GM19328 (cell line): ENCODE measurements around the gene CTDSPL2.
"Not testable (repeated sequence)": the region's sequence is repeated elsewhere in the genome, so short reads cannot be mapped to it uniquely, and the experiment has no call there.

ENCODE experiments used
- ATAC-seq: cut with Tn5 transposase; IDR thresholded peaks from one replicate; pipeline ENCODE4 v1.9.1; 2021; ENCODE audit warnings: mild to moderate bottlenecking, moderate library complexity; ENCODE audit not compliant: unreplicated experiment

The CTDSPL2 gene

DNA sequence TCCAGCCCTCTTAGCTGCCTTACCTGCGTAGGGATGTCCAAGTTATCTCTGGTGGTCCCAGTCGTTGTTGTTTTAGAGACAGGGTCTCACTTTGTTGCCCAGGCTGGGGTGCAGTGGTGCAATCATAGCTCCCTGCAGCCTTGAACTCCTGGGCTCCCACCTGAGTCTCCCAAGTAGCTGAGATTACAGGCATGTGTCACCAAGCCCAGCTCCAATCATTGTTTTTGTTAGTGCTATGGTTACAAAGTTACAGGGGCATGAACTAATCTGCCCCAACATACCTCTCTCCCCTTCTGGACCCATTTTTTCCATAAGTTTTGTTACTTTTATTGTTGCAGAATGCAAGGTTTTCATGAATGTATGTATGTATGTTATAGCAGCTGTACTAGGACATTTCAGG lies 54.7 kb downstream of the CTDSPL2 start:
- no peak for ATAC-seq

- ATAC-seq, result no peak
Observed at GRCh38 chr15:44485880-44486279, 58.5 kb downstream of the CTDSPL2 start.

DNA sequence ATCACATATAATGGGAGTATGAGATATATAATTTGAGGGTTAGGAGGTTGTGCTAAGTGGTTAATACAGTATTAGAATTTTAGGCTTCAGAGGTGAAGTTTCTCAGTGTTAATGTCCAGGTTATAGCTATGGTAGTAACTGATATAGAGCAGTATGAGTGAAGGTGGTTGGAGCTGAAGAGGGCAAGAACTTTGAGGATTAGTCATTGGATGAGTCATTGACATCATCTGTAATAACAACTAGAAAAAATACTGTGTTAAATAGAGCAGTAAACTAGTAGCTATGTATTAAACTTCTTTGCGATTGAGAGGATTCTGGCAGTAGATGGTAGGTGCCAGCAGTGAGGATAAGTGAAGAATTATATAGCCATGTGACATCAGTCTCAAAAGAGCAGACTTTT lies 62.0 kb downstream of the CTDSPL2 start:
- no peak for ATAC-seq

DNA sequence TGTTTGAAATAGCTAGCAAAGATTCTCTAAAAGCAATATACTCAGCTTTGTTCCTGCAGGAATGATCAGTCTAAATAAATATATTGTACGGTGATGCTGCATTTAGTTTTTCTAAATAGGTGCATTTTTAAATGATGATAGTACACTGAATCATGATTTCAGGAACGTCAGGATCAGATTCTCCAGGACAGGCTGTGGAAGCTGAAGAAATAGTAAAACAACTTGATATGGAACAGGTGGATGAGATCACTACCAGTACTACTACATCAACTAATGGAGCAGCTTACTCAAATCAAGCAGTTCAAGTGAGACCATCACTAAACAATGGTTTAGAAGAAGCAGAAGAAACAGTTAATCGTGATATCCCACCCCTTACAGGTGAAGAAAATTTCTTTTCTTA lies 63.2 kb downstream of the CTDSPL2 start:
- ATAC-seq, result no peak

GRCh38 chr15:44492040-44492439 lies 64.6 kb downstream of the CTDSPL2 start:
- no peak for ATAC-seq

- ATAC-seq, result no peak
Observed at GRCh38 chr15:44492672-44493071, 65.2 kb downstream of the CTDSPL2 start.

- ATAC-seq, result no peak
Observed at GRCh38 chr15:44495562-44495961, 68.1 kb downstream of the CTDSPL2 start.

GRCh38 chr15:44500555-44500954 lies 73.1 kb downstream of the CTDSPL2 start:
- no peak for ATAC-seq

DNA sequence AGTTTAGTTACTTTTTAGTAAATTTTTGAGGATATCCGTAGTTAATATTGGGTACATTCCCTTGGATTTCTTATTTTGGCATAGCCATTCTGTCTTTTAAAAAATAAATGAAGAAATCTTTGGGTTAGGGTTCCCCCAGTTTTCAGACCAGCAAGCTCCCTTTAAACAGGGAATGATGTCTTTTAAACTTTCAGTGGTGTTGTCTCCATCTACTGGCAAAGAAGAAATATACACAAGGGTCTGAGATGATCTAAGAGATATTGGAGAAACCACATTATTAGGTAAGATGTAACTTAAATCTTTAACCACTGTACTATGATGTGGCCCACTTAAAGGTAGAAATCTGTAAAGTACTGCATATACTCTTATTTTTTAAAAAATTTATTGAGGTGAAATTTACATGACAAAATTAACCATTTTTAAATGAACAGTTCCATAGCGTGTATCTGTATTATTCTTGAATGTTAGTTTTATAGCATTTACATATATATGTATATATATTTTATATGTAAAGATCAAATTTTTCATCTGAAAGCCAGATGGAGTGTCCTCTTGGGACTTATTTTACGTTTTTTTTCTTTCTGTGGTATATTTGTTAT lies 74.4 kb downstream of the CTDSPL2 start:
- ATAC-seq, result no peak

GRCh38 chr15:44516436-44516835 lies 89.0 kb downstream of the CTDSPL2 start:
- ATAC-seq, result no peak

GRCh38 chr15:44519537-44519936 lies 92.1 kb downstream of the CTDSPL2 start:
- ATAC-seq, result no peak

DNA sequence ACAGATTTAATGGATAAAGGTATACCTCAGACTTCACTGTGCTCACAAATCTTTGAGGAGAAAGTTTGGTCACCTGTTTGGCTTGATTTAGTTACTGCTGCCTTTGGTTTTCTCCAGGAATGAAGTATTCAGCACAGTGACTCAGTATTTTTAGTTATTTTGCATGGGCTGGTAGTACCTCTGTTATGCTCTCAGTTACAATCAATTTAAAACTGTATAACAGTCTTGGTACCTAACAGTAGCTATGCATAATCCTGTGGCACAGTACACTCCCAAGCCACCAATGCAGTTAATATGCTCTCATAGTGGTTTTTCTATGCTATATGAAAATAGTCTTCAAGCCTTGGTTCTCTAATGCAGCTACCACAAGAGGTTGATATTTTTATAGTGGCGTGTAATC lies 97.6 kb downstream of the CTDSPL2 start:
- ATAC-seq, result no peak

GRCh38 chr15:44527241-44527640 lies 99.8 kb downstream of the CTDSPL2 start:
- ATAC-seq, result no peak

DNA sequence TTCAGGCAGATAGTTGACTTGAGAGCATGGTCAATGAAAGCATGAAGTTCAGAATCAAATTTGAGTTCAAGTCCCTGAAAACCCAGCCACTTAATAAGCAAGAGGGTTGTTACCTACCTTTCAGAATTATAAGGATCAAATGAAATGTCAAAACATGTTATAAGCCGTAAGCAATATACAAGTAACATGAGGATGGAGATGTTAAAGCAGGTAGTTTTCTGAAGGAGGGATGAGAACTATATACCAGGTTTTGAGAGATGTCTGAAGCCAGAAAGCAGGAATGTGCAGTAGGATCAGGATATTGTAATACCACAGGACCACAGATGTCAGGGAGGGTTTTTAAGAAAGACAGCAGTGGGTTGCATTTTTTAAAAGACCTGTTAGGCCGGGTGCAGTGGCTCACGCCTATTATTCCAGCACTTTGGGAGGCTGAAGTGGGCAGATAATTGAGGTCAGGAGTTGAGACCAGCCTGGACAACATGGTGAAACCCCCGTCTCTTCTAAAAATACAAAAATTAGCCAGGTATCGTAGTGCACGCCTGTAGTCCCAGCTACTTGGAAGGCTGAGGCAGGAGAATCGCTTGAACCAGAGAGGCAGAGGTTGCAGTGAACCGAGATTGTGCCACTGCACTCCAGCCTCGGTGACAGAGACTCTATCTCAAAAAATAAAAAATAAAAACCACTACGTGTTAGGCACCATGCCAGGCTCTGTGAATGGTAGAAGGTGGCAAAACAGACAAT lies 102.6 kb downstream of the CTDSPL2 start:
- ATAC-seq, result no peak

GRCh38 chr15:44530653-44531052 lies 103.2 kb downstream of the CTDSPL2 start:
- no peak for ATAC-seq

DNA sequence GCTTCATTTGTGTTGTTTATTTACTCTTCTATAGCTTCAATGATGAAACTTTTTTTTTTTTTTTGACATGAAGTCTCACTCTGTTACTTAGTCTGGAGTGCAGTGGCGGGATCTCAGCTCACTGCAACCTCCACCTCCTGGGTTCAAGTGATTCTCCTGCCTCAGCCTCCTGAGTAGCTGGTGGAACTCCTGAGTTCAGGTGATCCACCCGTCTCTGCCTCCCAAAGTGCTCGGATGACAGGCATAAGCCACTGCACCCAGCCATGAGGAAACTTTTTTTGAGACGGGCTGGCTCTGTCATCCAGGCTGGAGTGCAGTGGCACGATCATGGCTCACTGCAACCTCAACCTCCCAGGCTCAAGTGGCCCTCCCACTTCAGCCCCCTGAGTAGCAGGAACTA lies 104.8 kb downstream of the CTDSPL2 start:
- ATAC-seq, result not testable (repeated sequence)

DNA sequence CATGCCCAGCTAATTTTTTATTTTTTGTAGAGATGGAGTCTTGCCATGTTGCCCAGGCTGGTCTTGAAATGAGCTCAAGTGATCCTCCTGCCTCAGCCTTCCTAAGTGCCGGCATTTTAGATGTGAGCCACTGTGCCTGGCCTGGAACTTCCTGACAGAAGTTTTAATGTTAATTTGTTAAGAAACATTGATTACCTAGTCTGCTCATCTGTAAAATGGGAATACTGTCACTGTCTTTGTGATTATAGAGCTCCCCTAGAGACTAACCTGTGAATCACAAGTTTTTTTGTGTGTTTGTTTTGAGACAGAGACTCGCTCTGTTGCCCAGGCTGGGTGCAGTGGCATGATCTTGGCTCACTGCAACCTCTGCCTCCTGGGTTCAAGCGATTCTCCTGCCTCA lies 105.3 kb downstream of the CTDSPL2 start:
- no peak for ATAC-seq

GRCh38 chr15:44535092-44535491 lies 107.7 kb downstream of the CTDSPL2 start:
- ATAC-seq, result no peak

DNA sequence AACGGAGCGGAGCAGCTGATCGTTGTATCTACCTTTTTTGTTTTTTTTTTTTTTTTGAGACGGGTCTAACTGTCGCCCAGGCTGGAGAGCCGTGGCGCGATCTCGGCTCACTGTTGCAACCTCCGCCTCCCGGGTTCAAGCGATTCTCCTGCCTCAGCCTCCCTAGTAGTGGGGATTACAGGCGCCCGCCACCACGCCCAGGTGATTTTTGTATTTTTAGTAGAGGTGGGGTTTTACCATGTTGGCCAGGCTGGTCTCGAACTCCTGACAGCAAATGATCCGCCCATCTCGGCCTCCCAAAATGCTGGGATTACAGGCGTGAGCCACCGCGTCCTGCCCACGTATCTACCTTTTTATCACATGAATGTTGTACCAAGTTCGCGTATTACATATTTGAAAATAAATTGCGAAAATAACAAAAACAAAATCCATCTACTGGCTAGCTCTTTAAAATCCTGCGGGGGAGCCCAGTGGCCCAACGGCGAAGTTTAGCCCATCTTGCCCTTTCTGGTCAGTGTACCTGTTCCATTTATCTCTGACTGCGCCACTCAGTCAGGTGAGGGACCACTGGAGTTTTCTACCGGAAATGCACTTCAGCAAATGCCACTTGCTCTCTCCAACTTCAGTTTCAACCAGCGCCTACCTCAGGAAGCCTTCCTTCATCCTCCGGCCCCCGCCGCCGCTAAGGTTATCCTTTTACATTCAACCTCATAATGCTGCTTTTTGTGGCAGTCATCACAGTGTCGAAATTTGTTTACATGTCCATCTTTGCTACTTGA lies 108.3 kb downstream of the CTDSPL2 start:
- ATAC-seq, result no peak

DNA sequence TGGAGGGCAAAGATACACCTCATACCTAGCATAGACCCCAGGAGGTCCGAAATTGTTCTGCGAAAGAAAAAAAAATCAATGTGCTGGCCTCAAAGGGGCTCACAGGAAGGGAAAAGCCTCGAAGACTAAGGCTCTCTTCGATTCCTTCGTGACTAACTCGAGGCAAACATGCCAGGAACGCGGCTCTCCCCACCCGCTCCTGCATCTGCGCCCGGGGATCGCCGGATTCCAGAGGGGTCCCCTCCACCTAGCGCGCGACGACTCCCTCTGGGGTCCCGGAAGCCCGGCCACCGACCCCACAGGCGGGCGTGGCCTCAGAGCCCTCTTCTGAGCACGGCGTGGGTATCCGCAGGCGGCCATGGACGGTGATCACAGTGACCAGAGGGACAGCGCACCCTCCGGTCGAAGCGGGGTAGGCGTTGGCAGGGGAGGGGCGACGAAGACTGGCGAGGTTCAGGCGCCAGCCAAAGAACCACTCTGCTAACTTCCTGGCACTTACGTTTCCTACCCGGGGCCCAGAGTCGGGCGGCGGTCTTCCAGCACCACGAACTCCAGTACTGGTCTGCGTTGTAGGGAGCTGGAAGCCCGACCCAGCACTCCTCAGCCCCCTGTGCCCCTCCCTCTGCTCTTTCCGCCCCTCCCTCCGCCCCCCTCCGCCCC lies 109.0 kb downstream of the CTDSPL2 start:
- ATAC-seq, result peak; percentile 52

DNA sequence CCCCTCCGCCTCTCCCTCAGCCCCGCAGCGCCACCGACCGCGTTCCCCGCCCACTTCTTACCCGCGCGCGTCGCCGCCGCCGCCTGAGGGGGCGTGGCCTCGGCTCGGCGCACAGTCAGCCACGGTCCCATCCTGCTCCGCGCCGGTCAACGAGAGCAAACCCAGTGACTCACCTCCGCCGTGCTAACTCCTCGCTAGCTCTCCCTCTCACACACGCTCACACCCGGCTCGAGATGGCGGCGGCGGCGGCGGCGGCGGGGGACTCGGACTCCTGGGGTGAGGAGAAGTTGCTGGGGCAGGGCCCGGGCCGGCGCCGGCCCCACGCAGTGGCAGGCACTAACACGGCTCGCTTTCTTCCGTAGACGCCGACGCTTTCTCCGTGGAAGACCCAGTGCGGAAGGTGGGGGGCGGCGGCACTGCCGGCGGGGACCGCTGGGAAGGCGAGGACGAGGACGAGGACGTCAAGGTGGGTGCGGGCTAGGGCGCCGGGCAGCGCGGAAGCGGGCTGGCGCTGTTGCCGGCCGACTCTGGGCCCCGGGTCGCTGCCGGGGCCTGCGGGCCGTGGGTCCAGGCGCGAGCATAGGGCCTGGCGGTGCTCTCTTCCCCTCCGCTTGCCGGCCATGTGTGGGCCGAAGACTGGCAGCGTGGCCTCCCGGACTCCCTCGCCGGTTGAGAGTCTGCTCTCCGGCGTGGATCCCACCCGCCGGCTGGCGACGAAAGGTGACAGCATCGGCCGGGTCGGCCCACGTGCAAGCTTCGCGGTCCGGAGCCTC lies 109.7 kb downstream of the CTDSPL2 start, which contains the start of gene EIF3J:
TSS of gene EIF3J (plus strand) at position 186 of the 773 bp plus-strand sequence. CDS start at position 234, 48 bp downstream.
- peak; percentile 77 for ATAC-seq
